GM11168 (cell line): Measurements from ENCODE around the gene ANKDD1B.

ENCODE experiments used
- in situ Hi-C: fragments of 300-500 bp; cut with MboI; formaldehyde crosslinking; loops from one replicate; pipeline ENCODE4 v1.12.0; 2022; ENCODE audit warnings: low sequenced_read_pairs; ENCODE audit not compliant: unreplicated experiment

The ANKDD1B gene

GRCh38 chr5:75690669-75691068, 79.4 kb downstream of the ANKDD1B start:
- in situ Hi-C loops = loop anchor here (25.0 kb wide), 2 partner anchors 353 to 453 kb away; partner anchors contain the start of genes ANKRD31 and HMGCR

GRCh38 chr5:75694781-75695180, 83.5 kb downstream of the ANKDD1B start:
- in situ Hi-C loops = loop anchor here (25.0 kb wide), 2 partner anchors 357 to 457 kb away; partner anchors contain the start of genes ANKRD31 and HMGCR

- in situ Hi-C loops = loop anchor here (25.0 kb wide), 2 partner anchors 358 to 458 kb away; partner anchors contain the start of genes ANKRD31 and HMGCR
Measured at GRCh38 chr5:75695472-75696351, 84.5 kb downstream of the ANKDD1B start.

- in situ Hi-C loops = no loop called here
Measured at GRCh38 chr5:75701856-75702255, 90.6 kb downstream of the ANKDD1B start.

GRCh38 chr5:75706016-75706415, 94.8 kb downstream of the ANKDD1B start:
- in situ Hi-C loops = no loop called here

- in situ Hi-C loops = no loop called here
Measured at GRCh38 chr5:75706775-75707174, 95.5 kb downstream of the ANKDD1B start.

- in situ Hi-C loops = no loop called here
Measured at GRCh38 chr5:75707911-75708509, 96.8 kb downstream of the ANKDD1B start.

- in situ Hi-C loops = no loop called here
Measured at GRCh38 chr5:75710637-75711036, 99.4 kb downstream of the ANKDD1B start.

- in situ Hi-C loops = no loop called here
Measured at GRCh38 chr5:75711151-75711550, 99.9 kb downstream of the ANKDD1B start.

GRCh38 chr5:75712091-75712490, 100.8 kb downstream of the ANKDD1B start:
- in situ Hi-C loops = no loop called here

- in situ Hi-C loops = no loop called here
Measured at GRCh38 chr5:75716715-75717081, 105.4 kb downstream of the ANKDD1B start.

GRCh38 chr5:75717082-75717922, 106.0 kb downstream of the ANKDD1B start, which contains the start of gene POC5:
TSS of gene POC5 (minus strand) at chr5:75717437. CDS start at chr5:75712937, 4,500 bp downstream.
- in situ Hi-C loops = no loop called here

GRCh38 chr5:75720882-75721281, 109.6 kb downstream of the ANKDD1B start:
- in situ Hi-C loops = no loop called here
